Cardiac muscle cell (in vitro differentiated cells and primary cell): ENCODE results near the gene MTA2. TPM values are rescaled to one million over a fixed set of nuclear protein-coding genes. Genes with fewer than 3 reads are reported as not detected.
"Not testable (repeated sequence)": the region's sequence is repeated elsewhere in the genome, so short reads cannot be mapped to it uniquely, and the experiment has no call there.

Experiments used
- DNase-seq, 2 donors: peaks; one replicate each; pipeline versions ENCODE4 v3.0.0 to v3.0.0-alpha.2; 2010 to 2017; ENCODE audit warnings: low read depth in 1 of 2, low spot score in 1 of 2
- H3K27ac ChIP-seq: fragments of 200-600 bp; sonication (generic); 2 replicates; pipeline ENCODE4 v1.5.1; 2016
- H3K27me3 ChIP-seq: fragments of 200-600 bp; sonication (generic); 2 replicates; pipeline ENCODE4 v1.6.0; 2016; ENCODE audit warnings: control low read depth
- H3K36me3 ChIP-seq: fragments of 200-600 bp; sonication (generic); 2 replicates; pipeline ENCODE4 v1.5.1; 2016; ENCODE audit warnings: control low read depth
- H3K4me1 ChIP-seq: fragments of 200-600 bp; sonication (generic); 2 replicates; pipeline ENCODE4 v1.8.1; 2017; ENCODE audit warnings: low read depth, mild to moderate bottlenecking, mixed run types
- H3K4me3 ChIP-seq: fragments of 200-600 bp; sonication (generic); 2 replicates; pipeline ENCODE4 v1.5.1; 2016; ENCODE audit warnings: mild to moderate bottlenecking
- H3K9me3 ChIP-seq: fragments of 200-600 bp; sonication (generic); 2 replicates; pipeline ENCODE4 v1.5.1; 2017; ENCODE audit warnings: low read depth, mild to moderate bottlenecking, control low read depth
- CTCF ChIP-seq: IDR thresholded peaks from 2 replicates; pipeline ENCODE4 v1.5.1; 2012; ENCODE audit warnings: low read depth, mild to moderate bottlenecking, low read length
- polyA plus RNA-seq: library from polyadenylated mRNA; unstranded; fragments of >200 nt; fragmentation: Nextera tagmentation; extraction: Ambion mirVana; gene quantifications from 2 replicates; pipeline ENCODE4 v1.2.1, GENCODE V29; 2016
- total RNA-seq: library from RNA; depleted of rRNA; stranded (reverse); fragments of >200 nt; gene quantifications from 2 replicates; pipeline ENCODE4 v1.2.3, GENCODE V29; 2016

MTA2 gene
- total RNA-seq (101 and 108 TPM in 2 replicates), polyA plus RNA-seq (22.9 and 31.9 TPM in 2 replicates)

- no peaks in the 10 kb centered on the region for H3K27me3 ChIP-seq
- no peak for TF ChIP-seq CTCF
- H3K4me3 ChIP-seq: peak within 1 kb of the TSS; percentile 72
- H3K9me3 ChIP-seq: no peaks in the 10 kb centered on the region
- peaks cover 21% of the 10 kb centered on the region for H3K4me1 ChIP-seq
- peak within 1 kb of the TSS; percentile 90 for H3K27ac ChIP-seq
- peaks cover 14% of the 10 kb centered on the region for H3K36me3 ChIP-seq
- peak; percentile 99 for DNase-seq
These were observed at the start of gene MTA2 for GRCh38 chr11:62601372-62602140. TSS of gene MTA2 (minus strand) at chr11:62601865. CDS start at chr11:62601450, 415 bp downstream.

GRCh38 chr11:62650283-62650682 is 48.6 kb upstream of the MTA2 start:
- not testable (repeated sequence) for H3K4me3 ChIP-seq, H3K9me3 ChIP-seq, DNase-seq

GRCh38 chr11:62649486-62649885 is 47.8 kb upstream of the MTA2 start:
- no peak for DNase-seq
- Histone ChIP-seq H3K4me1 (peaks cover 4% of the 10 kb centered on the region), H3K36me3 (peaks cover 15% of the 10 kb centered on the region), H3K4me3 (no peak overlapping the region), H3K27me3 (no peaks in the 10 kb centered on the region), H3K27ac (no peak overlapping the region), H3K9me3 (no peaks in the 10 kb centered on the region)
- no peak for TF ChIP-seq CTCF

More at GRCh38 chr11:62650283-62650682, 48.6 kb upstream of the MTA2 start:
- H3K27ac ChIP-seq, H3K27me3 ChIP-seq, H3K4me1 ChIP-seq: not testable (repeated sequence)
- H3K36me3 ChIP-seq: peaks cover 15% of the 10 kb centered on the region

- Histone ChIP-seq H3K27me3 (no peaks in the 10 kb centered on the region), H3K4me1 (peaks cover 4% of the 10 kb centered on the region), H3K36me3 (peaks cover 15% of the 10 kb centered on the region), H3K4me3 (no peak overlapping the region), H3K27ac (no peak overlapping the region), H3K9me3 (no peaks in the 10 kb centered on the region)
- no peak for DNase-seq
- TF ChIP-seq CTCF: no peak
These were observed 47.3 kb upstream of the MTA2 start for GRCh38 chr11:62648967-62649364.

- peaks cover 15% of the 10 kb centered on the region for H3K36me3 ChIP-seq
These were observed 46.7 kb upstream of the MTA2 start for GRCh38 chr11:62648185-62648966.

More at GRCh38 chr11:62648185-62648966, 46.7 kb upstream of the MTA2 start:
- no peak for TF ChIP-seq CTCF
- Histone ChIP-seq H3K4me1 (peaks cover 4% of the 10 kb centered on the region), H3K4me3 (no peak overlapping the region), H3K27ac (no peak overlapping the region), H3K9me3 (no peaks in the 10 kb centered on the region), H3K27me3 (no peaks in the 10 kb centered on the region)
- no peak for DNase-seq
